ENCODE results near the gene HPGDS. TPM values are rescaled to one million over a fixed set of nuclear protein-coding genes. Genes with fewer than 3 reads are reported as not detected.

HPGDS gene
- polyA plus RNA-seq, 1 donor (not counting 4 experiments of a cell fraction or from before 2014, with no cell fraction given): not detected

GRCh38 chr4:94348666-94349065, 6.0 kb upstream of the HPGDS start:
- H3K9me1 ChIP-seq (ENCODE audit: control insufficient read depth, extremely low read depth, insufficient read depth, low read length): no peaks in the 10 kb centered on the region
- no peak for DNase-seq (ENCODE audit: low read depth, low spot score)
- dilution Hi-C loops (cut with MboI; ENCODE audit: extremely low pct_ligation_motif_present, low sequenced_read_pairs): no loop called here
- H3K27me3 ChIP-seq (ENCODE audit: control insufficient read depth, extremely low read depth, insufficient read depth, low read length): peaks cover 4% of the 10 kb centered on the region
- no peaks in the 10 kb centered on the region for H3K4me1 ChIP-seq (ENCODE audit: control insufficient read depth, extremely low read depth, insufficient read depth, low read length)
- TF ChIP-seq EZH2 (IDR thresholded peaks at IDR 0.05; ENCODE audit: low read length): no peak
- no peak for TF ChIP-seq CTCF (optimal IDR thresholded peaks at IDR 0.05 in 1 of 3, IDR thresholded peaks at IDR 0.05 in 1 of 3, conservative IDR thresholded peaks at IDR 0.05 in 1 of 3; ENCODE audit: extremely low read depth in 1 of 3, insufficient read depth in 2 of 3, low read length in 3 of 3)
- no peaks in the 10 kb centered on the region for H4K20me1 ChIP-seq (ENCODE audit: control insufficient read depth, extremely low read depth, insufficient read depth, low read length)
- no peaks in the 10 kb centered on the region for H3K9me3 ChIP-seq (ENCODE audit: control insufficient read depth, low read depth, low read length)
- H3K79me2 ChIP-seq (ENCODE audit: control insufficient read depth, insufficient read depth, low read length): no peaks in the 10 kb centered on the region
- H3K4me2 ChIP-seq (ENCODE audit: control insufficient read depth, extremely low read depth, insufficient read depth, low read depth, low read length): no peak overlapping the region
- H3K9ac ChIP-seq (ENCODE audit: control insufficient read depth, extremely low read depth, insufficient read depth, low read length): no peak overlapping the region
- no peak overlapping the region for H3K27ac ChIP-seq (ENCODE audit: control insufficient read depth, insufficient read depth, low read length)
- H3K4me3 ChIP-seq (ENCODE audit: control insufficient read depth in 2 of 3, extremely low read depth in 1 of 3, insufficient read depth in 2 of 3, low read depth in 1 of 3, low read length in 3 of 3): no peak overlapping the region
- no peak overlapping the region for H2AFZ ChIP-seq (ENCODE audit: control insufficient read depth, low read length)
- no peaks in the 10 kb centered on the region for H3K36me3 ChIP-seq (ENCODE audit: control insufficient read depth in 2 of 2, extremely low read depth in 1 of 2, insufficient read depth in 2 of 2, low read length in 2 of 2)
- no peak for FAIRE-seq

DNA sequence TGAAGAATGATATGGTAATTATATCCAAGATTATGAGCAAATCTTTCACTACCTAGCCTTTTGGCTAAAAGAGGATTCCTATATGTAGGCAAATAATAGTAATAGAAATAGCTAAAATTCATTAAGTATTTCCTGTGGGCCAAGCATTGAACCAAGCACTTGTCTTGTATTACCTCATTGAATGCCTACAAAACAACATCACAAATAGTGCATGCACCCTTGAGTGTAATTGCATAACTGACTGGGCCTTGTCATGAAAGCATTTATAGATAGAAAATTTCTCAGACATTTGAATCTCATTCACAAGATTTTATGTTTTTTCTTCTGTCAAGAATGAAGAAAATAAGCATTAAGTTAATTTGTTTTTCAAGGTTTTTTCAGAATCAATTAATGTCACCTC, 3.9 kb upstream of the HPGDS start:
- FAIRE-seq: no peak

More for the DNA sequence above, 3.9 kb upstream of the HPGDS start:
- Histone ChIP-seq H3K9me3 (ENCODE audit: control insufficient read depth, low read depth, low read length) (no peaks in the 10 kb centered on the region), H4K20me1 (ENCODE audit: control insufficient read depth, extremely low read depth, insufficient read depth, low read length) (no peaks in the 10 kb centered on the region), H3K9me1 (ENCODE audit: control insufficient read depth, extremely low read depth, insufficient read depth, low read length) (no peaks in the 10 kb centered on the region), H3K9ac (ENCODE audit: control insufficient read depth, extremely low read depth, insufficient read depth, low read length) (no peak overlapping the region), H3K27me3 (ENCODE audit: control insufficient read depth, extremely low read depth, insufficient read depth, low read length) (no peaks in the 10 kb centered on the region), H3K4me3 (ENCODE audit: control insufficient read depth in 2 of 3, extremely low read depth in 1 of 3, insufficient read depth in 2 of 3, low read depth in 1 of 3, low read length in 3 of 3) (no peak overlapping the region), H3K36me3 (ENCODE audit: control insufficient read depth in 2 of 2, extremely low read depth in 1 of 2, insufficient read depth in 2 of 2, low read length in 2 of 2) (no peaks in the 10 kb centered on the region), H3K4me2 (ENCODE audit: control insufficient read depth, extremely low read depth, insufficient read depth, low read depth, low read length) (no peak overlapping the region), H3K27ac (ENCODE audit: control insufficient read depth, insufficient read depth, low read length) (no peak overlapping the region), H3K79me2 (ENCODE audit: control insufficient read depth, insufficient read depth, low read length) (no peaks in the 10 kb centered on the region), H3K4me1 (ENCODE audit: control insufficient read depth, extremely low read depth, insufficient read depth, low read length) (no peaks in the 10 kb centered on the region), H2AFZ (ENCODE audit: control insufficient read depth, low read length) (no peak overlapping the region)
- dilution Hi-C loops (cut with MboI; ENCODE audit: extremely low pct_ligation_motif_present, low sequenced_read_pairs): no loop called here
- no peak for DNase-seq (ENCODE audit: low read depth, low spot score)
- no peak for TF ChIP-seq EZH2 (IDR thresholded peaks at IDR 0.05; ENCODE audit: low read length)
- no peak for TF ChIP-seq CTCF (optimal IDR thresholded peaks at IDR 0.05 in 1 of 3, IDR thresholded peaks at IDR 0.05 in 1 of 3, conservative IDR thresholded peaks at IDR 0.05 in 1 of 3; ENCODE audit: extremely low read depth in 1 of 3, insufficient read depth in 2 of 3, low read length in 3 of 3)

Data from keratinocyte (primary cell).